Right atrium auricular region (tissue), 2 donors: ENCODE measurements around the gene HOXB3. TPM values are rescaled to one million over a fixed set of nuclear protein-coding genes. Genes with fewer than 3 reads are reported as not detected.

Source experiments
- DNase-seq: peaks from one replicate; pipeline ENCODE4 v3.0.0-alpha.2; 2019; ENCODE audit warnings: low spot score
- H3K27ac ChIP-seq, 2 donors: fragments of 200-600 bp; sonication (generic); 1 replicate in 1 of 2; 2 replicates in 1 of 2; pipeline ENCODE4 v1.5.1; 2016 to 2019
- H3K27me3 ChIP-seq, 2 donors: fragments of 200-600 bp; sonication (generic); one replicate each; pipeline versions ENCODE4 v1.5.1 to v1.6.0; 2017 to 2019
- H3K36me3 ChIP-seq: fragments of 200-600 bp; sonication (generic); one replicate; pipeline ENCODE4 v1.5.1; 2016
- H3K4me1 ChIP-seq, 2 donors: fragments of 200-600 bp; sonication (generic); one replicate each; pipeline versions ENCODE4 v1.5.1 to v1.6.0; 2017 to 2019
- H3K4me3 ChIP-seq, 2 donors: fragments of 200-600 bp; sonication (generic); 1 replicate in 1 of 2; 2 replicates in 1 of 2; pipeline ENCODE4 v1.5.1; 2017 to 2019; ENCODE audit warnings: mild to moderate bottlenecking in 1 of 2, moderate library complexity in 1 of 2
- H3K9me3 ChIP-seq, 2 donors: fragments of 200-600 bp; sonication (generic); one replicate each; pipeline ENCODE4 v1.5.1; 2019
- CTCF ChIP-seq, 2 donors: fragments of 200-600 bp; sonication (generic); IDR thresholded peaks; one replicate each; pipeline ENCODE4 v1.5.1; 2019; ENCODE audit warnings: antibody characterized with exemption in 2 of 2
- total RNA-seq, 2 donors: library from RNA; depleted of rRNA; stranded (reverse); fragments of >200 nt; gene quantifications; one replicate each; pipeline ENCODE4 v1.1.0, GENCODE V29; 2016

Gene HOXB3
- total RNA-seq, 2 donors from 2014 or later, result 0.82 to 1.2 TPM

GRCh38 chr17:48561884-48562810 lies 27.9 kb downstream of the HOXB3 start:
- Histone ChIP-seq H3K36me3 (no peaks in the 10 kb centered on the region), H3K4me3 (no peak overlapping the region), H3K27ac (no peak overlapping the region), H3K4me1 (peaks cover 0 to 13% of the 10 kb centered on the region in 2 donors), H3K27me3 (peaks cover 0 to 9% of the 10 kb centered on the region in 2 donors), H3K9me3 (no peaks in the 10 kb centered on the region)
- no peak for DNase-seq
- no peak for TF ChIP-seq CTCF (IDR thresholded peaks at IDR 0.05)

DNA sequence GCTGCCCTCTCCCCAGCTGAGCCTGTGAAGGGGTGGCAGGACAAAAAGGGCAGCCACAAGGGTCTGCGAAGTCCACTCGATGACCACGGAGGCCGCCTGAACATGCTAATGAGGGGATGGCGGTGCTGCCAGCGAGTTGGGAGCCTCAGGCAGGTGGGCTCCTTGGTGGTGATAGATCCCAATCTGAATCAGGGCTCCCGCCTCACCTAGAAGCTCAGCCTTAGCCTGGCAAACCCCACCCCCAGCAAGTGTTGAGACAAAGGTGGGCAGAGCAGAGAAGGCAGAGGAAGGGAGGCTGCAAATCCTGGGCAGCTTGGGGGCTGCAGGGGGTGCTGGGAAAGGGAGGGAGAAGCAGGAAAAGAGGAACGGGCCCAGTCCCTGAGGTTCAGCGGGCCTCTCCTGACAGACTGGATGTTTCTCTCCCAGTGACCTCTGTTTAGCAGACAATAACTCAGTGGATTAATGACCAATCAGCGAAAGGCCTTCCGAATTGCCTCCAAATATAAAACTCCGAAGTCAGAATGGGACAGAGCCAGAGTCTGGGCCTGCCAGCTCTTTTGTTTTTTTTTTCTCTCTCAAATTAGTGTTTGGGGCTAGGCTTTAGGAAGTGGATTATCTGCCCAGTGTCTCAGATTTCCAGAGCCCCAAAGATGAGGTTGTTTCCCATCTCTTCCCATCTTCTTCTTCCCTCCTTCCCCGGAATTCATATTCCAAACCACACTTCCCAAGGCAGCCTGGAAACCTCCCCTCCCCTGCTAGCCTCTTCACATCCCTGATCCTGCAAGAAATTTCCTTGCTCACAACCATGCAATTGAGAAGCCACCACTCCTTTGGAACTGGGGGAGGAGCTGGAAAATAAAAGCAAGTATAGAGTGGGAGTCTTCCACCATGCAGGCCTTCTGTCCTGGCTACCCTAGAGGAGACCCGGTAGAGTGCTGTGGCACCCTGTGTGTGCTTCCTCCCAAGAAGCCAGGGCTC lies 29.9 kb downstream of the HOXB3 start:
- Histone ChIP-seq H3K9me3 (no peaks in the 10 kb centered on the region), H3K36me3 (no peaks in the 10 kb centered on the region), H3K4me1 (peaks cover 0 to 25% of the 10 kb centered on the region in 2 donors), H3K27ac (no peak overlapping the region), H3K4me3 (no peak overlapping the region), H3K27me3 (peaks cover 0 to 11% of the 10 kb centered on the region in 2 donors)
- DNase-seq, result no peak
- TF ChIP-seq CTCF (IDR thresholded peaks at IDR 0.05), result no peak

DNA sequence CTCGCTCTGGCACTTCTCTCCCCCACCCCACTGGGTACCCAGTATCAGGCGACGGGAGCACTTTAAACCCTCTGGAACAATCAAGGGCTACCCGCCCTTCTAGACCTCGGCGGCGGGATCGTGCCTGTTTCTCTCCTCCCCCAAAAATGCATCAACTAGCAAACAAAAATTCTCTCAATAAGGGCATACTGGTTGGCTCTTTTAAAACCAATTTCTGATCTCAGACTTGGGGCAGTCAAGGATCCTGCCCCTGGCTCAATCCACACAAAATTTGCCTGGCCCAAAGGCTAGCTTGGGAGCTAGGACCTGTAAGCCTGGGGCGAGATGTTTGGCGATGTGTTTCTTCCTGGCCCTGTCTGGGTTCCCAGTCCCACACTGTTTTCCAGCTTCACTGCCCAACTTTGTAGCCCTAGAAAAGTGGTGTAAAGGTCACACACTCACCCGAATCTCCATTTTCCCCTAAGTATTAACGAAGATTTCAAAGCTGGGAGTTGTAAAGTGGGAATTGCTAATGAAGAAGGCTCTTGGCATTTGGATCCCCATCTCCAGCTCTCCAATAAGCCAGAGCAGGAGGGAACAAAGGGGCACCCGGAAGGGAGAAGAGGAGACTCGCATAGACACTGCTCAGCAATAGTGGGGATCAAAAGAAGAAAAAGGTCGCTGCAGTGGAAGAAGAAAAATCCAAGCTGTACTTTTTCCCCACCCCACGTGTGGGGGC lies 30.8 kb downstream of the HOXB3 start:
- Histone ChIP-seq H3K4me3 (no peak overlapping the region), H3K36me3 (no peaks in the 10 kb centered on the region), H3K9me3 (no peaks in the 10 kb centered on the region), H3K27ac (no peak overlapping the region), H3K4me1 (peaks cover 0 to 24% of the 10 kb centered on the region in 2 donors), H3K27me3 (peaks cover 0 to 10% of the 10 kb centered on the region in 2 donors)
- DNase-seq, result no peak
- TF ChIP-seq CTCF (IDR thresholded peaks at IDR 0.05), result no peak

- H3K4me3 ChIP-seq, result no peak overlapping the region
- DNase-seq, result no peak
- H3K36me3 ChIP-seq, result no peaks in the 10 kb centered on the region
- peaks cover 0 to 22% of the 10 kb centered on the region in 2 donors for H3K4me1 ChIP-seq
- no peak overlapping the region for H3K27ac ChIP-seq
- peaks cover 0 to 9% of the 10 kb centered on the region in 2 donors for H3K27me3 ChIP-seq
- no peak for TF ChIP-seq CTCF (IDR thresholded peaks at IDR 0.05)
- H3K9me3 ChIP-seq, result no peaks in the 10 kb centered on the region
Measured at GRCh38 chr17:48558831-48559121, 31.3 kb downstream of the HOXB3 start.

GRCh38 chr17:48558057-48558830 lies 31.8 kb downstream of the HOXB3 start:
- no peaks in the 10 kb centered on the region for H3K9me3 ChIP-seq
- H3K4me3 ChIP-seq, result no peak overlapping the region
- H3K27me3 ChIP-seq, result peaks cover 0 to 7% of the 10 kb centered on the region in 2 donors
- H3K27ac ChIP-seq, result no peak overlapping the region
- TF ChIP-seq CTCF (IDR thresholded peaks at IDR 0.05), result no peak
- no peaks in the 10 kb centered on the region for H3K36me3 ChIP-seq
- H3K4me1 ChIP-seq, result peaks cover 0 to 22% of the 10 kb centered on the region in 2 donors
- no peak for DNase-seq
